Rectal smooth muscle tissue (tissue), 1 donor: ENCODE data around the gene POGZ.
A peak's percentile ranks its signal among the peaks of the same experiment; 100 is the strongest.

Source experiments
- H3K27ac ChIP-seq: one replicate; pipeline ENCODE4 v1.7.0; 2013; ENCODE audit warnings: low read depth, low read length, inconsistent platforms
- H3K27me3 ChIP-seq: one replicate; pipeline ENCODE4 v1.7.0; 2013; ENCODE audit warnings: low read length; ENCODE audit not compliant: control insufficient read depth, insufficient read depth
- H3K36me3 ChIP-seq: one replicate; pipeline ENCODE4 v1.7.0; 2013; ENCODE audit warnings: low read length; ENCODE audit not compliant: control insufficient read depth, insufficient read depth
- H3K4me1 ChIP-seq: one replicate; pipeline ENCODE4 v1.7.0; 2013; ENCODE audit warnings: low read length; ENCODE audit not compliant: control insufficient read depth, insufficient read depth
- H3K4me3 ChIP-seq: one replicate; pipeline ENCODE4 v1.7.0; 2013; ENCODE audit warnings: low read length
- H3K9ac ChIP-seq: one replicate; pipeline ENCODE4 v1.7.0; 2013; ENCODE audit warnings: low read length

POGZ gene

DNA sequence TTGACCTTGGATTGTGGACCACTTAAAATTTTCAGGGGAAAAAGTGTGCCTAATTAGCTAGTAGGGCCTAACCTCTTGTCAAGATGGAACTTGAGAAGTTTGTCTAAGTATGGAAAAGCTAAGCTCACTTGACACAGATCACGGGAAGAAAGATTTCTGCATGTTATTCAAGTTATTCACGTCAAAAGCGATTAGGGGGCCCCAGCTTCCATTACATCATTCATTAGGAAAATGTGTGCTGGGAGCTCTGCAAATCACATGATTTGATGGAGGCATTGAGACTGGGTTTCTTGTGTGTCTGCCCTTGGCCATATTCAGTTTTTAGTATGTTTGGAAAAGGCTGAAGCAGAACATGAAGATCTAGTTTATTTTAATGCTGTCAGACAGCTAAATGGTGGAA, 15.5 kb upstream of the POGZ start:
- Histone ChIP-seq H3K27me3 (no peaks in the 10 kb centered on the region), H3K4me3 (no peak overlapping the region), H3K36me3 (no peaks in the 10 kb centered on the region), H3K9ac (no peak overlapping the region), H3K27ac (no peak overlapping the region), H3K4me1 (no peaks in the 10 kb centered on the region)

GRCh38 chr1:151472856-151473731, 13.8 kb upstream of the POGZ start:
- no peaks in the 10 kb centered on the region for H3K27me3 ChIP-seq
- H3K9ac ChIP-seq, result peak overlapping the region; percentile 38
- no peaks in the 10 kb centered on the region for H3K4me1 ChIP-seq
- peak overlapping the region; percentile 75 for H3K4me3 ChIP-seq
- no peaks in the 10 kb centered on the region for H3K36me3 ChIP-seq
- H3K27ac ChIP-seq, result peak overlapping the region; percentile 41

- H3K4me3 ChIP-seq, result no peak overlapping the region
- no peaks in the 10 kb centered on the region for H3K36me3 ChIP-seq
- no peak overlapping the region for H3K9ac ChIP-seq
- H3K27me3 ChIP-seq, result no peaks in the 10 kb centered on the region
- H3K27ac ChIP-seq, result no peak overlapping the region
- H3K4me1 ChIP-seq, result no peaks in the 10 kb centered on the region
Measured at GRCh38 chr1:151465026-151465425, 5.7 kb upstream of the POGZ start.

GRCh38 chr1:151461694-151462093, 2.4 kb upstream of the POGZ start:
- H3K27ac ChIP-seq, result no peak overlapping the region
- no peak overlapping the region for H3K9ac ChIP-seq
- no peaks in the 10 kb centered on the region for H3K36me3 ChIP-seq
- no peaks in the 10 kb centered on the region for H3K27me3 ChIP-seq
- no peak overlapping the region for H3K4me3 ChIP-seq
- H3K4me1 ChIP-seq, result peaks cover 6% of the 10 kb centered on the region

DNA sequence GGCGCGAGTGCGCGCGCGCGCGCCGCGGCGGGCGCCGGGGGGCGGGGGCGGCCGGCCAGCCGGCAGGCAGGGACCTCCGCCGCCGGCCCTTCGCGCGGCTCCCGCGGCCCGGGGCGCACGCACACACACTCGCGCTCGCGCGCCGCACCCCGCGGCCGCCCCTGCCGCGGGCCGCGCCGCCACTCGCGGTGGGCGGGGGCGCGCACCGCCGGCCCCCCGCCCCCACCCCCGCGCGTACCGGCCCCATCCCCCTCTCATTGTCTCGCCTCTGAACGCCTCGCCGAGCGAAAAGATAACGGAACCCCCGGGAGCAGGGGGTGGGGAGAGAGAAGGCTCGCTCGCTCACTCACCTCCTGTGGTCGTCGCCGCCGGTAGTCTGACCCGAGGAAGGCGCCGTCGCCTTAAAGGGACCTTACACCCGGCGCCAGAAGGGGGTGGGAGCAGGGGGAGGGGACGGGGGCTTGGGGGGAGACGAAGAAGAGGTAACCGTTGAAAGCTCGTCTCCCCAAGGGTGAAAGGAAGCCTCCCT, 428 bp downstream of the POGZ start:
- Histone ChIP-seq H3K27me3 (no peaks in the 10 kb centered on the region), H3K27ac (peak overlapping the region; percentile 98), H3K4me1 (peaks cover 8% of the 10 kb centered on the region), H3K4me3 (peak overlapping the region; percentile 75), H3K36me3 (no peaks in the 10 kb centered on the region), H3K9ac (peak overlapping the region; percentile 40)

DNA sequence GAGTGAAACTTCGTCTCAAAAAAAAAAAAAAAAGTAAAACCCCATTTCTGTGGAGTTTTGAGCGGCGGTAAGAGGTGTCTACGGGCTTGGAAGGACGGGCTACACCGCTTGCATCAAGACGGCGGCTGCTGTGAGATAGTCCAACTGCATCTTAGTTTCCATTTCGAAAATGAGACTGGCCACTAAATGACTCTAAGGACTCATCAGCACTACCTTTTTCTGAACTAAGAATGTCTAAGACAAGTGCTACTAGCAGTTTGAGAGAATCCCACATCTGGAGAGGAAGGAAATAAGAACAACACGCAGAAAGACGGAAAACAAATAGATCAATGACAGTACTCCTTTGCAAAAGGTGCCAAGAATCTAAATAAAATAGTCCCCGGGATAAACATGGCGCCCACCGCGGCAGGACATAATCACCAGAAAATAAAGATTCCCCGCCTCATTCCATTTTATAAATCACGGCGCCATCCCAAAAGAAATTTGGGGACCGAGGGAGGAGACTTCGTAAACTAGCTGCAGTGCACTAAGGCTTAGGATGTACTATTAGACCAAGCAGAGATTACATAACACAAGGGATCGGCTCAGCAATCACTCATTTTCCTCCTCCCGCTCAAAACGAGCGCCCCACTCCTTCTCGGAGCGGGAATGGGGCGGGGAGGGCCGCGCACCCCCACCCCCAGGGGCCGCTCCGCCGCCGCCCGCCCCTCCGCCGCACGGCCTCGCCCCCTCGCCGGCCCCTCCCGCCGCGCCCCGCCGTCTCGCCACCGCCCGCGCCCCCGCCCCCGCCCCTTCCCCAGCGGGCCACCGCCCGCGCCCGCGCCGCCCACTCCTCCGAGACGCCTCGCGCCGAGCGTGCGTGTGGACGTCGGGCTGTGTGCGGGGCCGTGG, 1.1 kb downstream of the POGZ start:
- H3K4me1 ChIP-seq, result peaks cover 8% of the 10 kb centered on the region
- H3K9ac ChIP-seq, result peak overlapping the region; percentile 73
- no peaks in the 10 kb centered on the region for H3K36me3 ChIP-seq
- H3K27ac ChIP-seq, result peak overlapping the region; percentile 96
- H3K27me3 ChIP-seq, result no peaks in the 10 kb centered on the region
- peak overlapping the region; percentile 82 for H3K4me3 ChIP-seq

- no peaks in the 10 kb centered on the region for H3K27me3 ChIP-seq
- no peak overlapping the region for H3K27ac ChIP-seq
- H3K4me1 ChIP-seq, result peaks cover 8% of the 10 kb centered on the region
- H3K4me3 ChIP-seq, result no peak overlapping the region
- no peak overlapping the region for H3K9ac ChIP-seq
- H3K36me3 ChIP-seq, result no peaks in the 10 kb centered on the region
Measured at GRCh38 chr1:151455966-151456365, 3.3 kb downstream of the POGZ start.

GRCh38 chr1:151455231-151455630, 4.1 kb downstream of the POGZ start:
- peaks cover 8% of the 10 kb centered on the region for H3K4me1 ChIP-seq
- no peaks in the 10 kb centered on the region for H3K27me3 ChIP-seq
- no peak overlapping the region for H3K4me3 ChIP-seq
- no peaks in the 10 kb centered on the region for H3K36me3 ChIP-seq
- no peak overlapping the region for H3K9ac ChIP-seq
- no peak overlapping the region for H3K27ac ChIP-seq

GRCh38 chr1:151447696-151448095, 11.6 kb downstream of the POGZ start:
- Histone ChIP-seq H3K4me1 (peaks cover 11% of the 10 kb centered on the region), H3K27ac (no peak overlapping the region), H3K27me3 (no peaks in the 10 kb centered on the region), H3K9ac (no peak overlapping the region), H3K36me3 (no peaks in the 10 kb centered on the region), H3K4me3 (no peak overlapping the region)

GRCh38 chr1:151444783-151445177, 14.5 kb downstream of the POGZ start:
- Histone ChIP-seq H3K27ac (no peak overlapping the region), H3K4me1 (peaks cover 11% of the 10 kb centered on the region), H3K36me3 (peaks cover 7% of the 10 kb centered on the region), H3K4me3 (no peak overlapping the region), H3K9ac (no peak overlapping the region), H3K27me3 (no peaks in the 10 kb centered on the region)

- Histone ChIP-seq H3K36me3 (peaks cover 7% of the 10 kb centered on the region), H3K27ac (no peak overlapping the region), H3K4me1 (peaks cover 11% of the 10 kb centered on the region), H3K27me3 (no peaks in the 10 kb centered on the region), H3K4me3 (no peak overlapping the region), H3K9ac (no peak overlapping the region)
Measured at GRCh38 chr1:151443846-151444782, 15.2 kb downstream of the POGZ start.
